IPS DF 6.9 (cell line): ENCODE measurements around the gene KRT86.

Source experiments
- DNase-seq: peaks from one replicate; pipeline ENCODE4 v3.0.0-alpha.2; 2013; ENCODE audit warnings: low read depth, low spot score
- H3K27ac ChIP-seq: one replicate; pipeline ENCODE4 v1.5.1; 2013; ENCODE audit warnings: low read length, control low read depth
- H3K27me3 ChIP-seq: 2 replicates; pipeline ENCODE4 v1.6.1; 2013; ENCODE audit warnings: mild to moderate bottlenecking, low read length; ENCODE audit not compliant: control insufficient read depth, insufficient read depth
- H3K36me3 ChIP-seq: 2 replicates; pipeline ENCODE4 v1.6.1; 2013; ENCODE audit warnings: low read length; ENCODE audit not compliant: control insufficient read depth, insufficient read depth
- H3K4me1 ChIP-seq: 2 replicates; pipeline ENCODE4 v1.6.1; 2013; ENCODE audit warnings: low read length; ENCODE audit not compliant: control insufficient read depth, insufficient read depth
- H3K4me3 ChIP-seq: 2 replicates; pipeline ENCODE4 v1.5.1; 2013; ENCODE audit warnings: mild to moderate bottlenecking, low read length
- H3K9me3 ChIP-seq: 2 replicates; pipeline ENCODE4 v1.6.1; 2013; ENCODE audit warnings: low read length, inconsistent platforms; ENCODE audit not compliant: control insufficient read depth, insufficient read depth
- WGBS: extraction: QIAGEN DNeasy Blood & Tissue Kit; methylation state at CpG from one replicate; pipeline ENCODE4 v1.1.7; 2013; ENCODE audit warnings: mixed read lengths, missing lambda C conversion rate; ENCODE audit not compliant: insufficient read length, insufficient coverage; 5-methylcytosine and 5-hydroxymethylcytosine counted together

KRT86 gene

DNA sequence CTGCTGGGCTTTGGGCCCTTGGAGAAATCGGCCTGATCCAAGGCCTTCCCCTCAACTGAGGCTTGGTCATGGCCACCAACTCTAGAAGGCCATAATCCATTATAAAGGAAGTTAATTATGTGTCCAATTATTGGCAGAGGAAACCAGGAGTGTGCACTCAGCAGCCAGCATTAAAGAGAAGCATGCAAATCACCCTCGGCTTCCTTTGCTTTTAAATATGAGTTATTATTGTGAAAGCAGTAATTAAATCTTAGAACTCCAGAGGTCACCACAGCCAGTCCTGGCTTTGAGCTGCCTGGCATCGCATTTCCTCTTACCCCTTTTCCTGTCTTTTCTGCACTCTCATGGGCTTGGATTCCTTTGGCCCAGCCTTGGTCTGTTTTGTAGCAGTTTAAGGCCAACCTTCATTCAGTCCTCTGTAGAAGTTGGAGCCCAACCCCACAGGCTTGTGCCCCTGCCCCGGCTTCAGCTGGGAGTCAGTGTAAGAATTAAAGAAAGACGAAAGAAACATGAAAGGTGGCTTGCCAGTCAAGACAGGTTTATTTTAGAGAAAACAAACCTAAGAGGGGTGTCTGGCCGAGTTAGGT, 14.7 kb upstream of the KRT86 start:
- no peak overlapping the region for H3K27ac ChIP-seq
- DNase-seq = no peak
- H3K4me3 ChIP-seq = no peak overlapping the region
- no peaks in the 10 kb centered on the region for H3K36me3 ChIP-seq
- WGBS = no CpG with 5 or more reads among the region's 6 CpGs
- no peaks in the 10 kb centered on the region for H3K4me1 ChIP-seq
- H3K9me3 ChIP-seq = peaks cover 1% of the 10 kb centered on the region; the same call in 1 of the 2 replicates
- H3K27me3 ChIP-seq = peaks cover 18% of the 10 kb centered on the region; the same call in 1 of the 2 replicates

DNA sequence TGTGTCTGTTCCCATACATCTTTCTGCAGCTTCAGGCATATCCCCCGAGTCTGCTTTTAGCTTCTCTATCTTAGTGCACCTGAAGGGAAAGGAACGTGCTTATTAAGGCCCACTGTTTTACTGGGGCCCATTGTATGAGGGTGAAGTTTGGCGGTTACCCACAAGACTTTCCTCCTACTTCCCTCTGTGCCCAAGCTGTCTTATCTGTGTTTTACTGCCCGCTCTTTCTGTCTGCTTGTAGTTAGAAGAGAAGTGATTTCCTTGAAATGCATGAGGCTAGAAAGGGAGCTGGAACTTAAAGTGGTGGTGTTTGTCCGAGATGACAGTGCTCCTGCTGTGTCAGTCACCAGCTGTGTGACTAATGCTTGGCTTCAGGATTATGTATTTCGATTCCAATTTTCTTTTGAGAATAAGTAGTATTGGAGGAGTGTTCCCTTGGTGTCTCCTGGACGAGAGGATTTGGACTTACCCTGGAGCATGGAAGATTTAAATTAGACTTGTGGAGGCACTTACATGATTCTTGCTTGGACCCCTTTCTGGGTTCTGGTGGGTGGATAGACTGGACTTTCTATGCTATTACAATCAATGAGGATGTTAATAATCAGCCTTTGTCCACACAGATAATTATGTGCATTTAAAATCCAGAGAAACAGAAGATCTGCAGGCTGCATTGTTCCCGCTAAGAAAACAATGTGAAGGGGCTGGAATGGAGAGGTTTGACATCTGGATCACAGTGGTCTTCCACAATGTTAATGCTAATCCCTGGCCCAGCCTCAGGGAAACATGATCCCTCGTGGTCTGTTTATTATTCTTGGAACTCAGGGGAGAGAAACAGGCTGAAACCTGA, 13.9 kb upstream of the KRT86 start:
- no peak for DNase-seq
- Histone ChIP-seq H3K27me3 (peaks cover 18% of the 10 kb centered on the region; the same call in 1 of the 2 replicates), H3K4me3 (no peak overlapping the region), H3K27ac (no peak overlapping the region), H3K9me3 (peaks cover 1% of the 10 kb centered on the region; the same call in 1 of the 2 replicates), H3K36me3 (no peaks in the 10 kb centered on the region), H3K4me1 (no peaks in the 10 kb centered on the region)
- no CpG with 5 or more reads among the region's 9 CpGs for WGBS

DNA sequence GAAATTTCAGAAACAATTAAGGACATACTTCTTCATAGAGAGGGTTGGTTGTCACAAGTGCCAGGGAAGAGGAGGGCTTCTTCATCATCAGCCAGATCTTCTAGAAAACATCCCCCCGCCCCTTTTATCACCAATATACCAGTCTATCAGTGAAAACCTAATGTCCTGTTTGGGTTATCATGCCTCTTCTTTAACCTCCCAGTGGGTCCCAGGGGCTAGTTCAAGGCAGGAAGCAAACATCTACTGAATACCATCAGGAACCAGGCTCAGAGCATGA, 13.3 kb upstream of the KRT86 start:
- no peak for DNase-seq
- Histone ChIP-seq H3K9me3 (peaks cover 1% of the 10 kb centered on the region; the same call in 1 of the 2 replicates), H3K27me3 (peaks cover 18% of the 10 kb centered on the region; the same call in 1 of the 2 replicates), H3K27ac (no peak overlapping the region), H3K4me1 (no peaks in the 10 kb centered on the region), H3K4me3 (no peak overlapping the region), H3K36me3 (no peaks in the 10 kb centered on the region)
- WGBS = no CpG with 5 or more reads among the region's 1 CpG

DNA sequence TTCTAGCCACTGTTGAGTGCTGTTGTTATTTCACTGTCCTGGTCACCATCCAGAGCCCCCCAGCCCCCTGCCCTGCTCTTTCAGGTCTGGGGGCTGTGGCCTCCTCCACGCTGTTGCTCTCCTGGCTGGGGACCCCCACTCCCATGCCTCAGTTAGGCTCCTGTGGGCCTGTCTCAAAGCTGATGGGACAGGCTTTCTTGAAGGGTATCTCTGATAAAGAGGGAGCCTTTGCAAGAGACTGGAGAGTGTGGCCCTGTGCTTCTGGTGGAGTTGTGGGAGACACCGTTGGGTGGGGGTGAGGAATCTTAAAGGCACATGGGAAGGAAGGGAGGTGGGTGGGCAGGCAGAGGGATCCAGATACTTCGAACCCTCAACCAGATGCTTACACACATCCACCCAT, 12.2 kb upstream of the KRT86 start:
- Histone ChIP-seq H3K4me1 (no peaks in the 10 kb centered on the region), H3K27ac (no peak overlapping the region), H3K9me3 (peaks cover 1% of the 10 kb centered on the region; the same call in 1 of the 2 replicates), H3K36me3 (no peaks in the 10 kb centered on the region), H3K4me3 (no peak overlapping the region), H3K27me3 (peaks cover 12% of the 10 kb centered on the region; the same call in 1 of the 2 replicates)
- no CpG with 5 or more reads among the region's 3 CpGs for WGBS
- DNase-seq = no peak

DNA sequence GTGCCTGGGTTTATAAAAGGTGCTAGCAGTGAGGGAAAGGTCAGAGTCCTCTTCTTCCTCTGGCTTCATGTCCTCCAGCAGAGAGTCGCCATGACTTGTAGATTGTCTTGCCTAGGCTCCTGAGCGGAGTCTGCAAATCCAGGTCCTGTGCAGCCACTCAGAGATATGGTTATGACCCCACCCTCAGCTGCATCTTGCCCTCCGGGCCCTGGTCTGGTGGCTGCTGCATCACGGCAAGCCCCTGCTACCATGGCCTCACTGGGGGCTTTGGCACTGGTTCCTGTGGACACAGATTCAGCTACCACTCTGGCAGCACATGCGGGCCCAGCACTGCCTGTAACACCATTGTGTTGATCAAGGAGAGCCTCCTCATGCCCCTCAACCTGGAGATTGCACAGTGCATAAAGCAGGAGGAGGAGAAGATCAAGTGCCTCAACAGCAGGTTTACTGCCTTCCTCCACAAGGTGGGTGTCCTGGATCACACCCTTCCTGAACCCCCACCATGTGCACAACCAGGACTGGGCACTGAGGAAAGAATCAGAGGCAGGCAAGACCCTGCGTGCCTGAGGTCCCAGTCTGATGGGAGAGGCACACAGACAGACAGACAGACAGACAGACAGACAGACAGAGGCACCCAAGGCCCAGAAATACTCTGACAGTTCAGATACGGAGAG, 10.5 kb upstream of the KRT86 start:
- WGBS = no CpG with 5 or more reads among the region's 7 CpGs
- H3K9me3 ChIP-seq = peaks cover 1% of the 10 kb centered on the region

DNA sequence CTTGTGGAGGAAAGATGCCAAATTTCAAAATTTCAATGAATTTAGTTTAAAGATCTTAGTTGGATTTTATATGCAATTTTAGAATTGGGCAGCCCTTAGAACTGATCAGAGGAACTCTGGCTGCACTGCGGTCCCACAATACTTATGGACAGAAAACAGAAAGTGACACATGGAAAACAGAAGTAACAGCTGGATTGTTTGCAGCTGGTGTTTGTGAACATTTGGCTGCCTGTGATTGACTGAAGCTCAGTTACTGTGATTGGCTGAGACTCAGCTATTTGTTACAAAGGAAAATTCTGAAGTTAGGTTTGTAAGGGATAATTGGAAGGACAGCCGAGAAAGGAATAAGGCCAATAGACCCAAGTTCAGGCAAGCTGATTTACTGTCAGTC, 10.0 kb upstream of the KRT86 start:
- no peaks in the 10 kb centered on the region for H3K36me3 ChIP-seq
- H3K4me3 ChIP-seq = no peak overlapping the region
- WGBS = no CpG with 5 or more reads among the region's 2 CpGs
- no peak for DNase-seq
- H3K27ac ChIP-seq = no peak overlapping the region
- peaks cover 1% of the 10 kb centered on the region for H3K9me3 ChIP-seq
- H3K27me3 ChIP-seq = peaks cover 1% of the 10 kb centered on the region; the same call in 1 of the 2 replicates
- H3K4me1 ChIP-seq = no peaks in the 10 kb centered on the region

More for the DNA sequence above, 10.5 kb upstream of the KRT86 start:
- H3K4me1 ChIP-seq = no peaks in the 10 kb centered on the region
- no peak overlapping the region for H3K4me3 ChIP-seq
- H3K27me3 ChIP-seq = peaks cover 6% of the 10 kb centered on the region; the same call in 1 of the 2 replicates
- no peak for DNase-seq
- no peak overlapping the region for H3K27ac ChIP-seq
- H3K36me3 ChIP-seq = no peaks in the 10 kb centered on the region

DNA sequence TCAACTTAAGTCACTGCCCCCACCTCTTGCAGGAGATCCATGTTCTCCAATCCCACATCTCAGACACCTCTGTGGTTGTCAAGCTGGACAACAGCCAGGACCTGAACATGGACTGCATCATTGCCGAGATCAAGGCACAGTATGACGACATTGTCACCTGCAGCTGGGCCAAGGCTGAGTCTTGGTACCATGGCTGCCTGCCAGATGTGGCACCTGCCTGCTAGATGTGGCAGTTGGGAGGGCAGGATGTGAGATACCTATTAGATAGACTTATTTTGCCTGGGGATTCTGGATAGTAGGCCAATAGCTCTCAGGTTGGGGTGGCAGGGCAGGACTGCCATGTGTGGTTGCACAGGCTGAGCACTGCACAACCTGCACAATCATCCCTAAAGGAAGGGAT, 7.9 kb upstream of the KRT86 start:
- Histone ChIP-seq H3K27me3 (no peaks in the 10 kb centered on the region), H3K36me3 (no peaks in the 10 kb centered on the region), H3K27ac (no peak overlapping the region), H3K4me1 (no peaks in the 10 kb centered on the region), H3K9me3 (no peaks in the 10 kb centered on the region; the same call in none of the 2 replicates), H3K4me3 (no peak overlapping the region)
- DNase-seq = no peak
- no CpG with 5 or more reads among the region's 2 CpGs for WGBS

DNA sequence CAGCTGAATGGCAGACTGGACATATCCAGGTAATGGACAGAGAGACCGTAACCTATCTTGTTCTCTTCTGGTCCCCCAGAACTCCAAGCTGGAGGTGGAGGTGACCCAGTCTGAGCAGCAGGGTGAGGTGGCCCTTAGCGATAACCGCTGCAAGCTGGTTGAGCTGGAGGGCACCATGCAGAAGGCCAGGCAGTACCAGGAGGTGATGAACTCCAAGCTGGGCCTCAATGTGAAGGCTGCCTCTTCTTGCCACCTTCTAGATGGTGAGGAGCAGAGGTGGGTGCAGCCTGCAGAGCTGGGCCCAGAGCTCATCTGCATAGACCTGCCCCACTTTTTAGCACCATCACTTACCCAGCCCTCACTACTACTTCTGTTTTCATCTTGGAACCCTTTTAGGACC, 7.2 kb upstream of the KRT86 start:
- no peak for DNase-seq
- H3K4me1 ChIP-seq = no peaks in the 10 kb centered on the region

DNA sequence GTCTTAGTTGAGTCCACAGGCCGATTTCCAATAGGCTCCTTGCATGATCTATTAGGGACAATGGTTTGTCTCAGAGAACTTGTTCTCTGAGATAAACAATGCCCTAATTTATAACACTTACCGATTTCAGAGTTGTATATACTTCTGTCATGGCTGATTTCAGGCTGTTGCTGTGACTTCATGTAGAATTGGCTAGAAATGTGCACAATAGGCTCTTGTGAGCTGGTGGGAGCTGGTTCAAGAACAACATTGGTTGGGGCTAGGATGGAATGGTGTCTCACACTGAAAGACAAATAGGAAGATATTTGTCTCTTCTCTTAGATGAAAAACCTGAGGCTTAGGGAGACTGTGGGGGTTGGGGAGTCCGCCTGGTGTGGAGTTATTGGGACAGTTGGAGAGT, 6.7 kb upstream of the KRT86 start:
- H3K9me3 ChIP-seq = no peaks in the 10 kb centered on the region; the same call in 1 of the 2 replicates
- H3K36me3 ChIP-seq = no peaks in the 10 kb centered on the region
- H3K4me1 ChIP-seq = no peaks in the 10 kb centered on the region
- WGBS = no CpG with 5 or more reads among the region's 3 CpGs
- DNase-seq = no peak
- H3K27me3 ChIP-seq = no peaks in the 10 kb centered on the region
- H3K4me3 ChIP-seq = no peak overlapping the region
- H3K27ac ChIP-seq = no peak overlapping the region

More for the DNA sequence above, 7.2 kb upstream of the KRT86 start:
- H3K36me3 ChIP-seq = no peaks in the 10 kb centered on the region
- H3K27me3 ChIP-seq = no peaks in the 10 kb centered on the region
- no peak overlapping the region for H3K4me3 ChIP-seq
- H3K9me3 ChIP-seq = no peaks in the 10 kb centered on the region; the same call in none of the 2 replicates
- WGBS = no CpG with 5 or more reads among the region's 3 CpGs
- H3K27ac ChIP-seq = no peak overlapping the region

DNA sequence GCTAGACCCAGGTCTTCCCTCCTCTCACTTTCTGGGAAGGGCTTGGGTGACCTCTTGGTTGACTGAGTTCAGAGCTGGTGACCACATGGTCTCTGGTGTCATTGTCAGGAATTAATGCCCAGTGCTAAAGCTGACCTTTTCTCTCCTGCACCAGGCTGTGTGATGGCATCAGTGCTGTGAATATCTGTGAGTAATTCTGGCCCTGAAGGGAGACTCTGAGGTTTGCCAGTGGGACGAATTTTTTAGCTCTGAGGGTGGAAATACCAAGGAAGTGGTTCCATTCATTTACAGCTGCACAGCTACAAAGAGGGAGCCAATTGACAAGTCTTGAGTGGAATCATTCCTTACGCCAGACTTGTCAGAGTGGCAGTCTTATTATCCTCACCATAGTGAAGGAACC, 6.2 kb upstream of the KRT86 start:
- no peak for DNase-seq
- no peaks in the 10 kb centered on the region for H3K4me1 ChIP-seq
- H3K36me3 ChIP-seq = no peaks in the 10 kb centered on the region
- H3K27ac ChIP-seq = no peak overlapping the region
- H3K4me3 ChIP-seq = no peak overlapping the region
- WGBS = no CpG with 5 or more reads among the region's 2 CpGs
- no peaks in the 10 kb centered on the region for H3K27me3 ChIP-seq
- H3K9me3 ChIP-seq = no peaks in the 10 kb centered on the region; the same call in 1 of the 2 replicates
